GM23338 (cell line): ENCODE measurements around the gene FEN1. TPM values are rescaled to one million over a fixed set of nuclear protein-coding genes. Genes with fewer than 3 reads are reported as not detected.
A peak's percentile ranks its signal among the peaks of the same experiment; 100 is the strongest.

Source experiments
- ATAC-seq: fragments of 200-7000 bp; cut with Tn5 transposase; 3 replicates; pipeline ENCODE4 v1.9.1; 2020
- DNase-seq: peaks from one replicate; pipeline ENCODE4 v3.0.0-alpha.2; 2015; ENCODE audit warnings: low spot score
- H2AFZ ChIP-seq: fragments of 200-600 bp; sonication (generic); 2 replicates; pipeline ENCODE4 v1.8.0; 2016; ENCODE audit warnings: antibody characterized with exemption, mild to moderate bottlenecking, moderate library complexity
- H3F3A ChIP-seq: fragments of 200-600 bp; sonication (generic); replicated peaks from 2 replicates; pipeline ENCODE4 v1.8.0; 2017; ENCODE audit warnings: antibody characterized with exemption, mixed run types, low read depth
- H3K27ac ChIP-seq: fragments of 200-600 bp; sonication (generic); 2 replicates; pipeline ENCODE4 v1.6.1; 2016; ENCODE audit warnings: low read depth
- H3K27me3 ChIP-seq: fragments of 200-600 bp; sonication (generic); 2 replicates; pipeline ENCODE4 v1.8.0; 2016; ENCODE audit warnings: mild to moderate bottlenecking, mixed run types, moderate library complexity; ENCODE audit not compliant: insufficient read depth
- H3K36me3 ChIP-seq: fragments of 200-600 bp; sonication (generic); 2 replicates; pipeline ENCODE4 v1.8.0; 2016; ENCODE audit warnings: mild to moderate bottlenecking; ENCODE audit not compliant: insufficient read depth
- H3K4me1 ChIP-seq: fragments of 200-600 bp; sonication (generic); 2 replicates; pipeline ENCODE4 v1.8.0; 2016; ENCODE audit warnings: mild to moderate bottlenecking, moderate library complexity; ENCODE audit not compliant: insufficient read depth
- H3K4me2 ChIP-seq: fragments of 200-600 bp; sonication (generic); 2 replicates; pipeline ENCODE4 v1.7.1; 2017; ENCODE audit warnings: mixed run types
- H3K4me3 ChIP-seq: fragments of 200-600 bp; sonication (generic); 2 replicates; pipeline ENCODE4 v1.6.1; 2016; ENCODE audit warnings: mixed run types
- H3K79me2 ChIP-seq: fragments of 200-600 bp; sonication (generic); replicated peaks from 2 replicates; pipeline ENCODE4 v1.8.0; 2017; ENCODE audit warnings: mild to moderate bottlenecking; ENCODE audit not compliant: insufficient read depth
- H3K9me2 ChIP-seq: fragments of 200-600 bp; sonication (generic); 2 replicates; pipeline ENCODE4 v1.8.0; 2017; ENCODE audit not compliant: insufficient read depth
- H4K20me1 ChIP-seq: fragments of 200-600 bp; sonication (generic); replicated peaks from 2 replicates; pipeline ENCODE4 v1.8.0; 2017; ENCODE audit warnings: mild to moderate bottlenecking; ENCODE audit not compliant: insufficient read depth
- H3K27ac Mint-ChIP-seq: 2 replicates; pipeline ENCODE4 v1.8.0; 2020; ENCODE audit warnings: inconsistent platforms, mild to moderate bottlenecking, moderate library complexity, mixed read lengths
- H3K27me3 Mint-ChIP-seq: 3 replicates; pipeline ENCODE4 v1.8.0; 2022; ENCODE audit warnings: low read depth, mild to moderate bottlenecking, moderate library complexity, mixed read lengths, inconsistent platforms; ENCODE audit not compliant: insufficient read depth, poor library complexity
- H3K36me3 Mint-ChIP-seq: 3 replicates; pipeline ENCODE4 v1.8.0; 2021; ENCODE audit warnings: low read depth, mild to moderate bottlenecking, inconsistent platforms, moderate library complexity, mixed read lengths
- H3K4me1 Mint-ChIP-seq: 3 replicates; pipeline ENCODE4 v1.8.0; 2020; ENCODE audit warnings: mild to moderate bottlenecking, inconsistent platforms, mixed read lengths
- H3K4me3 Mint-ChIP-seq: 3 replicates; pipeline ENCODE4 v1.8.0; 2021; ENCODE audit warnings: moderate library complexity, mild to moderate bottlenecking, inconsistent platforms, mixed read lengths
- H3K9me3 Mint-ChIP-seq: 3 replicates; pipeline ENCODE4 v1.8.0; 2020; ENCODE audit warnings: moderate library complexity, mild to moderate bottlenecking, inconsistent platforms, mixed read lengths
- CREB1 ChIP-seq: fragments of 250-450 bp; sonication (Bioruptor Pico); IDR thresholded peaks from 2 replicates; pipeline ENCODE4 v1.5.0; 2020; ENCODE audit warnings: low read depth, mild to moderate bottlenecking, moderate library complexity
- JUNB ChIP-seq: IDR thresholded peaks from one replicate; pipeline ENCODE4 v1.6.1; 2016; ENCODE audit warnings: antibody characterized with exemption; ENCODE audit not compliant: unreplicated experiment
- NANOG ChIP-seq: IDR thresholded peaks from 2 replicates; pipeline ENCODE4 v1.6.1; 2016; ENCODE audit warnings: antibody characterized with exemption, borderline replicate concordance
- polyA plus RNA-seq: library from polyadenylated mRNA; unstranded; fragments of >200 nt; fragmentation: Nextera tagmentation; extraction: Ambion mirVana; gene quantifications from 2 replicates; pipeline ENCODE4 v1.2.1, GENCODE V29; 2016
- total RNA-seq: library from RNA; depleted of rRNA; stranded (reverse); fragments of >200 nt; shearing (Covaris generic); gene quantifications from 2 replicates; pipeline ENCODE4 v1.2.3, GENCODE V29; 2014
- TF ChIP-seq, protein P1 (sequence below): fragments of 250-450 bp; sonication (Bioruptor Pico); IDR thresholded peaks from 2 replicates; pipeline ENCODE4 v1.5.0; 2020; ENCODE audit warnings: mild to moderate bottlenecking, moderate library complexity

FEN1 gene
- total and polyA plus RNA-seq, 2 experiments from 2014 or later: 85.1 to 89.0 TPM

DNA sequence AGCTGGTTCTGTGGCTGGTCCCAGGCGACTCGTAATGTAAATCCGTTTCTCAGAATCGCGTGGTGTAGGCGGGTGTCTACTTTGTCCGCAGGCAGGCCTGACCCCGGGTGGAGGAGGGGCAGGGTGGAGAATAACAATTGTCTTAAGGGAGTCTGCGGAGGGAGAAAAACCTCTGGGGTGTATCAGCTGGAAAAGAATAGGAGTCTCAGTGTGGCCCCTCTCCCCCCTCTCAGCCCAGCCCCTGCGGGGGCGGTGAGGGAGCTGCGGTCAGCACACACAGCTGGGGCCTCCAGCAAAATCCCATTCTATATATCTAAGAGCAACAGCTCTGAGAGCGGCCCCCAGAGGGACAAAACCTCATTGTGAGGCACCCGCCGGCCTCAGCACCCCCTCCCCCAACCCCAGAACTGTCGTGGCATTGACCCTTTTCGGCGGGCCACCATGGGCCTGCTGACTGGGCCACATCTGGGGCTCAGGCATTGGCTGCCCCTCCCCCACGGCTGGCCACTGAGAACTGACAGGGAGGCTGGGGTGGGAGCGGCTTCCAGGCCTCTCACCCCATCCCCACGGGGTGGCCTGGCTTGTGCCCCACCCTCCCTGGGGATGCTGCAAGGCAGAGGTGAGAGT lies 43.0 kb upstream of the FEN1 start:
- H3K4me2 ChIP-seq: peak overlapping the region; percentile 62
- peaks cover 32% of the 10 kb centered on the region for H3K27me3 ChIP-seq
- ATAC-seq (peak; percentile 10), DNase-seq (peak; percentile 41)
- Mint-ChIP-seq H3K9me3 (no peaks in the 10 kb centered on the region), H3K27me3 (peaks cover 34% of the 10 kb centered on the region), H3K27ac (no peak overlapping the region), H3K4me1 (peaks cover 22% of the 10 kb centered on the region), H3K36me3 (no peaks in the 10 kb centered on the region; the same call in 2 of the 3 replicates), H3K4me3 (peak overlapping the region; percentile 34; the same call in 1 of the 3 replicates)
- H3K9me2 ChIP-seq: no peaks in the 10 kb centered on the region
- peaks cover 4% of the 10 kb centered on the region; the same call in 1 of the 2 replicates for H3F3A ChIP-seq
- H3K36me3 ChIP-seq: no peaks in the 10 kb centered on the region
- H2AFZ ChIP-seq: peak overlapping the region; percentile 78; the same call in 1 of the 2 replicates
- no peaks in the 10 kb centered on the region for H3K79me2 ChIP-seq
- peaks cover 11% of the 10 kb centered on the region for H3K4me1 ChIP-seq
- H3K27ac ChIP-seq: no peak overlapping the region
- H4K20me1 ChIP-seq: peaks cover 3% of the 10 kb centered on the region; the same call in 1 of the 2 replicates
- TF ChIP-seq, protein P1, sequence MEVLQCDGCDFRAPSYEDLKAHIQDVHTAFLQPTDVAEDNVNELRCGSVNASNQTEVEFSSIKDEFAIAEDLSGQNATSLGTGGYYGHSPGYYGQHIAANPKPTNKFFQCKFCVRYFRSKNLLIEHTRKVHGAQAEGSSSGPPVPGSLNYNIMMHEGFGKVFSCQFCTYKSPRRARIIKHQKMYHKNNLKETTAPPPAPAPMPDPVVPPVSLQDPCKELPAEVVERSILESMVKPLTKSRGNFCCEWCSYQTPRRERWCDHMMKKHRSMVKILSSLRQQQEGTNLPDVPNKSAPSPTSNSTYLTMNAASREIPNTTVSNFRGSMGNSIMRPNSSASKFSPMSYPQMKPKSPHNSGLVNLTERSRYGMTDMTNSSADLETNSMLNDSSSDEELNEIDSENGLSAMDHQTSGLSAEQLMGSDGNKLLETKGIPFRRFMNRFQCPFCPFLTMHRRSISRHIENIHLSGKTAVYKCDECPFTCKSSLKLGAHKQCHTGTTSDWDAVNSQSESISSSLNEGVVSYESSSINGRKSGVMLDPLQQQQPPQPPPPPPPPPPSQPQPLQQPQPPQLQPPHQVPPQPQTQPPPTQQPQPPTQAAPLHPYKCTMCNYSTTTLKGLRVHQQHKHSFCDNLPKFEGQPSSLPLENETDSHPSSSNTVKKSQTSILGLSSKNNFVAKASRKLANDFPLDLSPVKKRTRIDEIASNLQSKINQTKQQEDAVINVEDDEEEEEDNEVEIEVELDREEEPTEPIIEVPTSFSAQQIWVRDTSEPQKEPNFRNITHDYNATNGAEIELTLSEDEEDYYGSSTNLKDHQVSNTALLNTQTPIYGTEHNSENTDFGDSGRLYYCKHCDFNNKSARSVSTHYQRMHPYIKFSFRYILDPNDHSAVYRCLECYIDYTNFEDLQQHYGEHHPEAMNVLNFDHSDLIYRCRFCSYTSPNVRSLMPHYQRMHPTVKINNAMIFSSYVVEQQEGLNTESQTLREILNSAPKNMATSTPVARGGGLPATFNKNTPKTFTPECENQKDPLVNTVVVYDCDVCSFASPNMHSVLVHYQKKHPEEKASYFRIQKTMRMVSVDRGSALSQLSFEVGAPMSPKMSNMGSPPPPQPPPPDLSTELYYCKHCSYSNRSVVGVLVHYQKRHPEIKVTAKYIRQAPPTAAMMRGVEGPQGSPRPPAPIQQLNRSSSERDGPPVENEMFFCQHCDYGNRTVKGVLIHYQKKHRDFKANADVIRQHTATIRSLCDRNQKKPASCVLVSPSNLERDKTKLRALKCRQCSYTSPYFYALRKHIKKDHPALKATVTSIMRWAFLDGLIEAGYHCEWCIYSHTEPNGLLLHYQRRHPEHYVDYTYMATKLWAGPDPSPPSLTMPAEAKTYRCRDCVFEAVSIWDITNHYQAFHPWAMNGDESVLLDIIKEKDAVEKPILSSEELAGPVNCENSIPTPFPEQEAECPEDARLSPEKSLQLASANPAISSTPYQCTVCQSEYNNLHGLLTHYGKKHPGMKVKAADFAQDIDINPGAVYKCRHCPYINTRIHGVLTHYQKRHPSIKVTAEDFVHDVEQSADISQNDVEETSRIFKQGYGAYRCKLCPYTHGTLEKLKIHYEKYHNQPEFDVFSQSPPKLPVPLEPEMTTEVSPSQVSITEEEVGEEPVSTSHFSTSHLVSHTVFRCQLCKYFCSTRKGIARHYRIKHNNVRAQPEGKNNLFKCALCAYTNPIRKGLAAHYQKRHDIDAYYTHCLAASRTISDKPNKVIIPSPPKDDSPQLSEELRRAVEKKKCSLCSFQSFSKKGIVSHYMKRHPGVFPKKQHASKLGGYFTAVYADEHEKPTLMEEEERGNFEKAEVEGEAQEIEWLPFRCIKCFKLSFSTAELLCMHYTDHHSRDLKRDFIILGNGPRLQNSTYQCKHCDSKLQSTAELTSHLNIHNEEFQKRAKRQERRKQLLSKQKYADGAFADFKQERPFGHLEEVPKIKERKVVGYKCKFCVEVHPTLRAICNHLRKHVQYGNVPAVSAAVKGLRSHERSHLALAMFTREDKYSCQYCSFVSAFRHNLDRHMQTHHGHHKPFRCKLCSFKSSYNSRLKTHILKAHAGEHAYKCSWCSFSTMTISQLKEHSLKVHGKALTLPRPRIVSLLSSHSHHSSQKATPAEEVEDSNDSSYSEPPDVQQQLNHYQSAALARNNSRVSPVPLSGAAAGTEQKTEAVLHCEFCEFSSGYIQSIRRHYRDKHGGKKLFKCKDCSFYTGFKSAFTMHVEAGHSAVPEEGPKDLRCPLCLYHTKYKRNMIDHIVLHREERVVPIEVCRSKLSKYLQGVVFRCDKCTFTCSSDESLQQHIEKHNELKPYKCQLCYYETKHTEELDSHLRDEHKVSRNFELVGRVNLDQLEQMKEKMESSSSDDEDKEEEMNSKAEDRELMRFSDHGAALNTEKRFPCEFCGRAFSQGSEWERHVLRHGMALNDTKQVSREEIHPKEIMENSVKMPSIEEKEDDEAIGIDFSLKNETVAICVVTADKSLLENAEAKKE: no peak
- TF ChIP-seq NANOG: no peak
- no peak for TF ChIP-seq JUNB
- TF ChIP-seq CREB1 (CRISPR knock-in tag): no peak
- H3K4me3 ChIP-seq: peak overlapping the region; percentile 10; the same call in 1 of the 2 replicates
